ENCODE results near the gene MTPN. TPM values are rescaled to one million over a fixed set of nuclear protein-coding genes. Genes with fewer than 3 reads are reported as not detected.

Gene MTPN
- total RNA-seq, 4 donors from 2014 or later: 39.4 to 74.3 (median 62.9) TPM

DNA sequence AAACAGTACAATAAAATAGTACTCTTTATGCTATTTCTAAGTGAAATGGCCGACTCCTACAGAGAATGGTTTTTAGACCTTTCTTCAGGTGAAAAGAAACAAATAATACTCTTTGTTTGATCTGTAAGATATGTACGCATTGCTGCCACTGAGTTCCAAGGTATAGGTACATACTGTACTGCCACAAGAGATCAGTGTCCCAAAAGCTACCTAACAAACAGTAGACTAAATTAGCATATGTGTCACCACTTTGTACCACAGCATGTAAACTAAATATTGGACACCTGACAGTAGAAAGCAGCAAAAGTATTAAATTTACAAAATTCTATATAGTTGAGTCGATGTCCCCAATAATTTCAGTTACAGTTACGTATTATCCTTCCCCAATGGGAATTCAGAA lies 14.4 kb downstream of the MTPN start:
- peaks cover 0 to 15% (median 0%) of the 10 kb centered on the region in 4 donors for H3K4me1 ChIP-seq
- H3K27me3 ChIP-seq: no peaks in the 10 kb centered on the region
- TF ChIP-seq, protein P1, sequence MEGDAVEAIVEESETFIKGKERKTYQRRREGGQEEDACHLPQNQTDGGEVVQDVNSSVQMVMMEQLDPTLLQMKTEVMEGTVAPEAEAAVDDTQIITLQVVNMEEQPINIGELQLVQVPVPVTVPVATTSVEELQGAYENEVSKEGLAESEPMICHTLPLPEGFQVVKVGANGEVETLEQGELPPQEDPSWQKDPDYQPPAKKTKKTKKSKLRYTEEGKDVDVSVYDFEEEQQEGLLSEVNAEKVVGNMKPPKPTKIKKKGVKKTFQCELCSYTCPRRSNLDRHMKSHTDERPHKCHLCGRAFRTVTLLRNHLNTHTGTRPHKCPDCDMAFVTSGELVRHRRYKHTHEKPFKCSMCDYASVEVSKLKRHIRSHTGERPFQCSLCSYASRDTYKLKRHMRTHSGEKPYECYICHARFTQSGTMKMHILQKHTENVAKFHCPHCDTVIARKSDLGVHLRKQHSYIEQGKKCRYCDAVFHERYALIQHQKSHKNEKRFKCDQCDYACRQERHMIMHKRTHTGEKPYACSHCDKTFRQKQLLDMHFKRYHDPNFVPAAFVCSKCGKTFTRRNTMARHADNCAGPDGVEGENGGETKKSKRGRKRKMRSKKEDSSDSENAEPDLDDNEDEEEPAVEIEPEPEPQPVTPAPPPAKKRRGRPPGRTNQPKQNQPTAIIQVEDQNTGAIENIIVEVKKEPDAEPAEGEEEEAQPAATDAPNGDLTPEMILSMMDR (IDR thresholded peaks at IDR 0.05): no peak
- TF ChIP-seq POLR2A (IDR thresholded peaks at IDR 0.05): no peak
- no peak overlapping the region for H3K27ac ChIP-seq
- no peak for DNase-seq
- H3K4me3 ChIP-seq: no peak overlapping the region
- no peaks in the 10 kb centered on the region for H3K9me3 ChIP-seq
- H3K36me3 ChIP-seq: no peaks in the 10 kb centered on the region

DNA sequence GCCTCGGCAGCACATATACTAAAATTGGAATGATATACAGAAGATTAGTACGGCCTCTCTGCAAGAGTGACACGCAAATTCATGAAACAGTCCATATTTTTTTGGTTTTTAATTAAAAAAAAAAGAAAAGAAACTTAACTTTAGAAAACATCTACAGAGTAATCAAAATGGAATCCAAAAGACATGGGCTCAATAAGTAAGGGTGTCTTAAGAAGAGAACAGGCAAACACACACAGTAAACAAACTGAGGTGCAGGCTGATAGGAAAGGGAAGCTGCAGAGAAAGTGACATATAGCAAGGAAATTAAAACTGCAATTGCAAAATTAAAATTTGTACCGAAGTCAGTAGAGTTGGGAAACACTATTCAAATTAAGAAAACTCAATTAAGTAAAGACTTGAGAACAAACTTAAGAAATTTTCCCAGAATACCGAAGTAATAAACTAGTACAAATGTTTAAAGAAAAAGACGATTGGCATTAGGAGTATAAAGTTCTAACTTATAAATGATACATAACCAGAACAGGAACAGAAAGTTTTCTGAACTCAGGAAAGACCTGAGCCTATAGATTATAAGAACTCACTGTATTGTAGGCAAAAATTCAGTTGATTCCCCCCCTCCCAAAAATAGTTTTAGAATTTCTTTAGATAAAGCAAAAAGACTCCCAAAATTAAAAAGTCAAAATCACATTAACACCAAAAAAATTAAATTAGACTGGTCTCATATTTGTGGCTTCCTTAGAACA lies 16.3 kb downstream of the MTPN start:
- no peaks in the 10 kb centered on the region for H3K27me3 ChIP-seq
- H3K4me1 ChIP-seq: peaks cover 0 to 12% (median 0%) of the 10 kb centered on the region in 4 donors
- no peaks in the 10 kb centered on the region for H3K36me3 ChIP-seq
- DNase-seq: no peak
- no peaks in the 10 kb centered on the region for H3K9me3 ChIP-seq
- TF ChIP-seq POLR2A (IDR thresholded peaks at IDR 0.05): no peak
- TF ChIP-seq, protein P1 (IDR thresholded peaks at IDR 0.05): no peak
- no peak overlapping the region for H3K27ac ChIP-seq
- H3K4me3 ChIP-seq: no peak overlapping the region

DNA sequence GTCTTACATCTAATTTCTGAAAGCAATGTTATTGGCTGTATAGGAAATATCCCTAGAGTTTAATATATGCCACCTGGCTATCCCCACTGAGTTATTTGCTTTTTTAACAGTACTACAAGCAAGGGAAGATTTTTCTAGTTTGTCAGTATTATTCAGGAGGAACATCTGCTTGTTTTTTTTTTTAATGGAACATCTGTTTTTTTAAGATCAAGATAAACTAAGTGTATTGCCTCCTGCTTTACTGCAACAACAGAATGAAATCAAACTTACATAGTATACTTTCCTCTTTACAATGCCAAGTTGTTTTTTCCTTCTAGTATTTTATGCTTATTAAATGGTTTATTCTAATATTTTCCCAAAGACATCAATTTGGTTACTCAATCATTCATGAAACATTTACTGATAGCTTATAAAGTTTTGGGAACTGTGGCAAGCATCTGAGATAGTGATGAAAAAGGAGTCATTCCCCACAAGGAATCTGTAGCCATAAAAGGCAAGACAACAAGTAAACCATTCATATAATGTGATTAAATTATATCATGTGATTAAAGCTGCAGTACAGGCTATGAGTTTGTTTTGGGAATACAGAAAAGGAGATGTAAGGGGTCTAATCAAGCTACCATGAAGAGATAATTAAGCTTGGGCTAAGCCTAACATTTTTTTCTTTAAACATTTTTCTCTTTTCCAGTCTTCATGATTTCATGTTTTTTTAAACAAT lies 17.4 kb downstream of the MTPN start:
- no peaks in the 10 kb centered on the region for H3K27me3 ChIP-seq
- TF ChIP-seq, protein P1 (IDR thresholded peaks at IDR 0.05): no peak
- no peak for TF ChIP-seq POLR2A (IDR thresholded peaks at IDR 0.05)
- H3K36me3 ChIP-seq: no peaks in the 10 kb centered on the region
- no peaks in the 10 kb centered on the region for H3K9me3 ChIP-seq
- H3K27ac ChIP-seq: no peak overlapping the region
- H3K4me3 ChIP-seq: no peak overlapping the region
- no peak for DNase-seq
- H3K4me1 ChIP-seq: peaks cover 0 to 10% (median 0%) of the 10 kb centered on the region in 4 donors

DNA sequence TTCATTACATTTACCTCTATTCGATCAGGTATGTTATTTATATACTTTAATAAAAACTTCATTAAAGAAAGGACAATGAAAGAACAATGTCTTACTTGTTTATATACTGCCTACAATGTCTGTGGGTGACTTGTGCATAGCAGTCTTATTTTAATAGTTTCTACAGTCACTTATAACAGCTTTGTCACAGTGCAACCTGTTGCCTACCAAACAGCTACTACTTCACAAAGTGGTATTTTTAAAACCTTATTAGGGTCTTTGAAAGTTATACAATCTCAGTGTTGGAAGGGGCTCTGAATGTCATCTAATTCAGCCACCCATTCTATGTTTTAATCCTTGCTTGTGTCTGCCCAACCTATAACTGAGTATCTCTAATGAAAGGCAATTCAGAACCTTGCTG lies 19.0 kb downstream of the MTPN start:
- Histone ChIP-seq H3K4me1 (peaks cover 0 to 10% (median 0%) of the 10 kb centered on the region in 4 donors), H3K4me3 (no peak overlapping the region), H3K9me3 (no peaks in the 10 kb centered on the region), H3K27me3 (no peaks in the 10 kb centered on the region), H3K36me3 (no peaks in the 10 kb centered on the region), H3K27ac (no peak overlapping the region)
- no peak for DNase-seq
- TF ChIP-seq, protein P1 (IDR thresholded peaks at IDR 0.05): no peak
- TF ChIP-seq POLR2A (IDR thresholded peaks at IDR 0.05): no peak

DNA sequence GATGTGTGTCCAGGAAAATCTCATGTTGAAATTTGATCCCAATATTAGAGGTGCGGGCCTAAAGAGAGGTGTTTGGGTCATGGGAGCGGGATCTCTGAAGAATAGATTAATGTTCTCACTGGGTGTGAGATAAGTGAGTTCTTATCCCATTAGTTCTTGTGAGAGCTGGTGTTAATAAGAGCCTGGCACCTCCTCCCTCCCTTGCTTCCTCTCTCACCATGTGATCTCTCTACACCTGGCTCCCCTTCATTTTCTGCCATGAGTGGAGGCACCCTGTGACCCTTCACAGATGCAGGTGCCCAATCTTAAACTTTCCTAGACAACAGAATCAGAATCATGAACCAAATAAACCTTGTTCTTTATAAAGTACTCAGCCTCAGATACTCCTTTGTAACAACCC lies 19.5 kb downstream of the MTPN start:
- no peaks in the 10 kb centered on the region for H3K27me3 ChIP-seq
- no peak overlapping the region for H3K4me3 ChIP-seq
- H3K4me1 ChIP-seq: peaks cover 0 to 9% (median 0%) of the 10 kb centered on the region in 4 donors
- DNase-seq: no peak
- no peak overlapping the region for H3K27ac ChIP-seq
- no peak for TF ChIP-seq POLR2A (IDR thresholded peaks at IDR 0.05)
- TF ChIP-seq, protein P1 (IDR thresholded peaks at IDR 0.05): no peak
- H3K36me3 ChIP-seq: no peaks in the 10 kb centered on the region
- H3K9me3 ChIP-seq: no peaks in the 10 kb centered on the region

All from Peyer's patch (tissue), 4 donors.